WI38 (cell line): ENCODE measurements around the gene PAH.
"Not testable (repeated sequence)": the region's sequence is repeated elsewhere in the genome, so short reads cannot be mapped to it uniquely, and the experiment has no call there.

Experiments used
- H3K4me3 ChIP-seq: 2 replicates; pipeline ENCODE4 v1.5.1; 2011; ENCODE audit warnings: low read depth, mild to moderate bottlenecking, control low read depth, low read length
- TF ChIP-seq, protein P1 (sequence below): IDR thresholded peaks from 2 replicates; pipeline ENCODE4 v1.5.1; 2012; ENCODE audit warnings: low read depth, mild to moderate bottlenecking, control low read depth, low read length

The PAH gene

DNA sequence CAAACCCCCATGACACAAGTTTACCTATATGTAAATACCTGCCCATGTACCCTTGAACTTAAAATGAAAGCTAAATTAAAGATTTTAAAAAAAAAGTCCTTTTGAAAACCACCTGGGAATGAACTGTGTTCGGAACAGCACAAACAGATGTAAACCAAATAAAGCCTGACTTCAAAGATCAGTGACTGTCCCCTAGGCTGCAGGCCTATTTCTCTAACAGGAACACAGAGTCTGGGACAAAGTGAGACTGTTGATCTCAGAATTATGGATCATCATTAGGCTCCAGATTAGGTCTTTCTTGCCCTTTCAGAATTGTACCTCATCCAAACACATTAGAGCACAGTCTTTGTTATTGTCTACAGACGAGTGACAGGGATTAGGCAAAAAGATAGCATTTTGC, 54.6 kb downstream of the PAH start:
- no peak overlapping the region for H3K4me3 ChIP-seq
- TF ChIP-seq, protein P1, sequence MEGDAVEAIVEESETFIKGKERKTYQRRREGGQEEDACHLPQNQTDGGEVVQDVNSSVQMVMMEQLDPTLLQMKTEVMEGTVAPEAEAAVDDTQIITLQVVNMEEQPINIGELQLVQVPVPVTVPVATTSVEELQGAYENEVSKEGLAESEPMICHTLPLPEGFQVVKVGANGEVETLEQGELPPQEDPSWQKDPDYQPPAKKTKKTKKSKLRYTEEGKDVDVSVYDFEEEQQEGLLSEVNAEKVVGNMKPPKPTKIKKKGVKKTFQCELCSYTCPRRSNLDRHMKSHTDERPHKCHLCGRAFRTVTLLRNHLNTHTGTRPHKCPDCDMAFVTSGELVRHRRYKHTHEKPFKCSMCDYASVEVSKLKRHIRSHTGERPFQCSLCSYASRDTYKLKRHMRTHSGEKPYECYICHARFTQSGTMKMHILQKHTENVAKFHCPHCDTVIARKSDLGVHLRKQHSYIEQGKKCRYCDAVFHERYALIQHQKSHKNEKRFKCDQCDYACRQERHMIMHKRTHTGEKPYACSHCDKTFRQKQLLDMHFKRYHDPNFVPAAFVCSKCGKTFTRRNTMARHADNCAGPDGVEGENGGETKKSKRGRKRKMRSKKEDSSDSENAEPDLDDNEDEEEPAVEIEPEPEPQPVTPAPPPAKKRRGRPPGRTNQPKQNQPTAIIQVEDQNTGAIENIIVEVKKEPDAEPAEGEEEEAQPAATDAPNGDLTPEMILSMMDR = no peak

DNA sequence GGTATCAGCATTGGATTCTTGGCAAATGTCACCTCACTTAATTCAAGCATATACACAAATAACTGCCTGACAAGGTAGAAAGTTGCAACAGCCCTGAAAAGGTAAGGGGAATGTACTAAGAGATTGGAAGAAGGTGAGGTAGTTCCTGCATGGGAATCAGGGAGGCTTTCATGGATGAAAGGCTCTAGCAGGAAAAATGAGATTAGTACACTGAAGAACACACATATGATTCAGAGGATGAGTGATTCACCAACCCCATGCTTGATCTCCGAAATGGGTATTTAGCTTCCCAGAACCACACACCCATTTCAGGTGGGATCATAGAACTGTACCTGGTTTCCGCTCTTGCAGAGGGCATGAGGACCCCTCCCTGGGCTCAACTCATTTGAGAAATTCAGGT, 65.8 kb downstream of the PAH start:
- TF ChIP-seq, protein P1 = no peak
- no peak overlapping the region for H3K4me3 ChIP-seq

- TF ChIP-seq, protein P1 = no peak
- H3K4me3 ChIP-seq = no peak overlapping the region
These were observed 67.2 kb downstream of the PAH start for GRCh38 chr12:102849722-102850447.

- H3K4me3 ChIP-seq = no peak overlapping the region
- TF ChIP-seq, protein P1 = no peak
These were observed 68.2 kb downstream of the PAH start for GRCh38 chr12:102848832-102849231.

GRCh38 chr12:102847131-102847530, 69.9 kb downstream of the PAH start:
- TF ChIP-seq, protein P1 = no peak
- H3K4me3 ChIP-seq = no peak overlapping the region

DNA sequence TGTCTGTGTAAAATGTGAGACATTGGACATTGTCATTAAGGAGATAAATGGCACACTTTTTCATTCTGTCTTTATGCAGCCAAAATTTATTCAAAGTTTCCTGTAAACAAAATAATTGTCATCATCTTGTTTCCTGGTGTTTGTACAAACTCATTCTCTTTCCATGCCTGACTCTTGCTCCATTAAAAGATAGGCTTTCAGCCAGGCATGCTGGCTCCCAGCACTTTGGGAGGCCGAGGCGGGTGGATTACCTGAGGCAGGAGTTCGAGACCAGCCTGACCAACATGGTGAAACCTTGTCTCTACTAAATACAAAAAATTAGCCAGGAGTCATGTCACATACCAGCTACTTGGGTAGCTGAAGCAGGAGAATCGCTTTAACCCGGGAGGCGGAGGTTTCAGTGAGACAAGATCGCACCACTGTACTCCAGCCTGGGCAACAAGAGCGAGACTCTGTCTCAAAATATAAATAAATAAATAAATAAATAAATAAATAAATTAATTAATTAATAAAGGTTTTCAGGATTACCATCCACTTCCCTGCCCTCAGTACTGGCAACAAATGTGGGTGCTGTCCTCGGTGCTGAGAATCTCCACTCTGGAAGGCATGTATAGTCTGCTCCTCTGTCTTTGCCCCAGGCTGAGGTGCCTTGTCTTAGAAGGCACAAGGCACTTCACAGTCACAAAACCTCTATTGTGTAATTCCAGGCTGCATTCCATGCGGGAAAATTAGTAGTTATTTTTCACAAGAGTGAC, 83.2 kb downstream of the PAH start:
- H3K4me3 ChIP-seq = no peak overlapping the region
- TF ChIP-seq, protein P1 = no peak

- not testable (repeated sequence) for H3K4me3 ChIP-seq
These were observed 84.2 kb downstream of the PAH start for GRCh38 chr12:102832826-102833225.
